Endothelial cell of umbilical vein (primary cell): ENCODE data around the gene RGSL1. TPM values are rescaled to one million over a fixed set of nuclear protein-coding genes. Genes with fewer than 3 reads are reported as not detected.
A peak's percentile ranks its signal among the peaks of the same experiment; 100 is the strongest.

Source experiments
- BruUV-seq: library from RNA; stranded (reverse); fragments of 400-500 nt; replicated peaks from 2 replicates; lab custom pipeline; 2021; lab: Mats Ljungman, UMichigan
- CTCF ChIA-PET: fragments of 300-600, 350-600 bp; sonication (Branson Sonifier 250); formaldehyde crosslinking; loops from one replicate; lab custom pipeline; 2021; ENCODE audit warnings: antibody characterized with exemption, inconsistent platforms; lab: Charles Lee
- POLR2A ChIA-PET: fragments of 300-600, 350-600 bp; sonication (Branson Sonifier 250); formaldehyde crosslinking; loops from one replicate; lab custom pipeline; 2021; ENCODE audit warnings: antibody characterized with exemption, inconsistent platforms; lab: Charles Lee
- DNase-seq: peaks from one replicate; pipeline ENCODE4 v3.0.0-alpha.2; 2011; ENCODE audit warnings: low read depth, low spot score
- FAIRE-seq: peaks from 2 replicates; lab custom pipeline; 2011; peaks lifted over from hg19 to GRCh38; lab: Jason Lieb, UNC
- H2AFZ ChIP-seq: 2 replicates; pipeline ENCODE4 v1.6.0; 2012; ENCODE audit warnings: low read depth, low read length, control low read depth, inconsistent platforms
- H3K27ac ChIP-seq: 2 replicates; pipeline ENCODE4 v1.5.1; 2011; ENCODE audit warnings: low read depth, mild to moderate bottlenecking, control low read depth, low read length, moderate library complexity; ENCODE audit not compliant: insufficient read depth
- H3K27me3 ChIP-seq, 2 experiments: 2 replicates each; pipeline versions ENCODE4 v1.6.0 to v1.6.1; 2011; ENCODE audit warnings: low read length in 2 of 2, mixed read lengths in 1 of 2; ENCODE audit not compliant: control insufficient read depth in 2 of 2, insufficient read depth in 2 of 2
- H3K36me3 ChIP-seq, 2 experiments: 2 replicates in 1 of 2; 3 replicates in 1 of 2; pipeline ENCODE4 v1.5.1; 2011; ENCODE audit warnings: low read length in 2 of 2, mild to moderate bottlenecking in 1 of 2, moderate library complexity in 1 of 2; ENCODE audit not compliant: control insufficient read depth in 2 of 2, insufficient read depth in 2 of 2; ENCODE audit errors: extremely low read depth in 1 of 2
- H3K4me1 ChIP-seq: 3 replicates; pipeline ENCODE4 v1.5.1; 2011; ENCODE audit warnings: mild to moderate bottlenecking, low read length; ENCODE audit not compliant: control insufficient read depth, insufficient read depth; ENCODE audit errors: extremely low read depth
- H3K4me2 ChIP-seq: 2 replicates; pipeline ENCODE4 v1.6.1; 2011; ENCODE audit warnings: low read length, control low read depth, mixed read lengths; ENCODE audit not compliant: insufficient read depth
- H3K4me3 ChIP-seq, 3 experiments: fragments of 200-600 bp in 1 of 3; sonication (generic), shearing (Covaris generic) in 1 of 3; replicated peaks in 1 of 3; 2 replicates each; pipeline ENCODE4 v1.5.1; 2011 to 2016; ENCODE audit warnings: control low read depth in 3 of 3, low read length in 3 of 3, mild to moderate bottlenecking in 2 of 3, inconsistent platforms in 1 of 3, low read depth in 1 of 3, moderate library complexity in 1 of 3; ENCODE audit not compliant: insufficient read depth in 1 of 3
- H3K79me2 ChIP-seq: 2 replicates; pipeline ENCODE4 v1.6.0; 2012; ENCODE audit warnings: low read length, inconsistent platforms; ENCODE audit not compliant: control insufficient read depth, insufficient read depth
- H3K9ac ChIP-seq: replicated peaks from 2 replicates; pipeline ENCODE3; 2011; ENCODE audit warnings: low read length, control low read depth; ENCODE audit not compliant: insufficient read depth; ENCODE audit errors: extremely low read depth
- H3K9me1 ChIP-seq: replicated peaks from 3 replicates; pipeline ENCODE4 v1.6.0; 2011; ENCODE audit warnings: mild to moderate bottlenecking, low read length; ENCODE audit not compliant: control insufficient read depth, insufficient read depth; ENCODE audit errors: extremely low read depth
- H3K9me3 ChIP-seq: replicated peaks from 2 replicates; pipeline ENCODE4 v1.5.1; 2012; ENCODE audit warnings: low read length, inconsistent platforms; ENCODE audit not compliant: control insufficient read depth, insufficient read depth
- H4K20me1 ChIP-seq: replicated peaks from 2 replicates; pipeline ENCODE3; 2011; ENCODE audit warnings: mild to moderate bottlenecking, low read length; ENCODE audit not compliant: control insufficient read depth, insufficient read depth; ENCODE audit errors: extremely low read depth
- EZH2 ChIP-seq: IDR thresholded peaks from 2 replicates; pipeline ENCODE4 v1.6.1; 2012; ENCODE audit warnings: borderline replicate concordance, low read depth, mild to moderate bottlenecking, moderate library complexity, low read length, inconsistent platforms; ENCODE audit not compliant: severe bottlenecking
- FOS ChIP-seq: IDR thresholded peaks from 2 replicates; pipeline ENCODE4 v1.6.1; 2011; ENCODE audit warnings: mild to moderate bottlenecking, low read length, moderate library complexity, borderline replicate concordance; ENCODE audit not compliant: insufficient read depth
- JUN ChIP-seq: IDR thresholded peaks from 2 replicates; pipeline ENCODE4 v1.6.1; 2011; ENCODE audit warnings: borderline replicate concordance, low read depth; ENCODE audit not compliant: insufficient read length, insufficient read depth
- MAX ChIP-seq: IDR thresholded peaks from 2 replicates; pipeline ENCODE4 v1.6.1; 2011; ENCODE audit not compliant: insufficient read depth, insufficient read length
- dilution Hi-C: fragments of 300-500 bp; cut with MboI; formaldehyde crosslinking; loops from one replicate; pipeline ENCODE4 v1.15.0; 2019; ENCODE audit warnings: low sequenced_read_pairs; ENCODE audit not compliant: extremely low pct_ligation_motif_present
- intact Hi-C: fragments of 100-400 bp; cut with micrococcal nuclease; formaldehyde crosslinking; loops from one replicate; pipeline ENCODE4 v1.10.0; 2022
- polyA plus RNA-seq, 4 experiments: library from polyadenylated mRNA; depleted of rRNA in 3 of 4; stranded (reverse) in 3 of 4; unstranded in 1 of 4; fragments of >200 nt; gene quantifications; 2 replicates each; pipeline versions ENCODE4 v1.2.1 to v1.2.3, GENCODE V29; 2011 to 2012; ENCODE audit warnings: missing spikeins in 1 of 4
- total RNA-seq: library from RNA; stranded (reverse); gene quantifications from 2 replicates; pipeline ENCODE4 v1.2.3, GENCODE V29; 2021

The RGSL1 gene
- total and polyA plus RNA-seq, 2 donors (not counting 3 experiments of a cell fraction or from before 2014, with no cell fraction given), result not detected

- Histone ChIP-seq H3K27ac (no peak within 1 kb of the TSS), H3K9ac (no peak within 1 kb of the TSS)
- dilution Hi-C loops, result no loop called here
Observed at GRCh38 chr1:182604175-182605164, 154.5 kb downstream of the RGSL1 start, which contains the start of gene RGS16. RGS16 (minus strand) TSS chr1:182604389; CDS start chr1:182604259, 130 bp downstream.

DNA sequence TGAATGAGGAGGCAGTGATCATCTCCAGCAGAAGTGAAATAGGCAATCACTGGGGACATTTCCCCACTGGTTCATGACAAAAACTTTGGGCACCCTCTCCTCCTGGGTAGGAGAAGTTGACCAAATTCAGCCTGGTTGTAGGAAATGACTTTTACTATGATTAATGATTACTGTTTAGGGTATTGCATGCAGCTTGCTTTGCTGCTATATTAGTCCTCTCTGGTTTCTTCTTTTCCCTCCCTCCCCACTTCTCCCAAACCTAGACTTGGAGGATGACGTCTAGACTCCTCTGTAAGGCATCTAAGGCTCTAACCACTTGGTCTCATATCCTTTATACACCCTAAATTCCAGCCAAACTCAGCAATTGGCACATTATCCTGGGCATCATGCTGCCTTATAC lies 157.6 kb downstream of the RGSL1 start:
- Histone ChIP-seq H3K9ac (no peak overlapping the region), H3K36me3 (no peaks in the 10 kb centered on the region), H3K4me1 (no peaks in the 10 kb centered on the region), H3K27me3 (peaks cover 33 to 37% of the 10 kb centered on the region in 2 experiments), H3K4me3 (no peak overlapping the region), H3K9me1 (no peaks in the 10 kb centered on the region), H4K20me1 (no peaks in the 10 kb centered on the region), H3K79me2 (no peaks in the 10 kb centered on the region), H3K27ac (no peak overlapping the region), H3K9me3 (no peaks in the 10 kb centered on the region), H3K4me2 (no peak overlapping the region), H2AFZ (no peak overlapping the region)
- TF ChIP-seq EZH2, result peak; percentile 32
- TF ChIP-seq JUN, result no peak
- no peak for TF ChIP-seq MAX
- dilution Hi-C loops, result no loop called here
- FAIRE-seq, result no peak
- DNase-seq, result no peak
- intact Hi-C loops, result no loop called here
- ChIA-PET POLR2A (no interaction called here), CTCF (interaction anchor here (4.3 to 18.9 kb wide), 2 partner anchors 12 to 177 kb away, joined by 31 to 891 read pairs; partner anchors contain the start of gene NPL)
- no TSS peak for BruUV-seq

More at GRCh38 chr1:182604175-182605164, 154.5 kb downstream of the RGSL1 start, which contains the start of gene RGS16:
- POLR2A ChIA-PET, result no interaction called here
- Histone ChIP-seq H3K36me3 (no peaks in the 10 kb centered on the region), H3K79me2 (no peaks in the 10 kb centered on the region), H3K4me3 (peak within 1 kb of the TSS in 1 of 3 experiments; percentile 2), H3K27me3 (peaks cover 25 to 28% of the 10 kb centered on the region in 2 experiments), H3K4me2 (peak within 1 kb of the TSS; percentile 26), H3K9me3 (no peaks in the 10 kb centered on the region), H3K4me1 (no peaks in the 10 kb centered on the region), H2AFZ (peak within 1 kb of the TSS; percentile 24), H4K20me1 (no peaks in the 10 kb centered on the region), H3K9me1 (no peaks in the 10 kb centered on the region)
- DNase-seq, result peak; percentile 66
- CTCF ChIA-PET, result interaction anchor here (1.0 to 18.9 kb wide), 5 partner anchors 10 to 180 kb away, joined by 3 to 891 read pairs (median 5); partner anchors contain the start of genes NPL and RNASEL
- TF ChIP-seq EZH2 (no peak), MAX (peak; percentile 49), FOS (no peak)
- FAIRE-seq, result peak; percentile 78
- BruUV-seq, result no TSS peak
- intact Hi-C loops, result loop anchor here (1.0 to 5.0 kb wide), 2 partner anchors 10 to 212 kb away; partner anchors contain the start of gene GLUL
